ENCODE measurements around the gene ITPR2. TPM values are rescaled to one million over a fixed set of nuclear protein-coding genes. Genes with fewer than 3 reads are reported as not detected.
"Not testable (repeated sequence)": the region's sequence is repeated elsewhere in the genome, so short reads cannot be mapped to it uniquely, and the experiment has no call there.

ITPR2 gene
- total RNA-seq, 2 experiments from 2014 or later: 25.6 to 44.7 TPM

DNA sequence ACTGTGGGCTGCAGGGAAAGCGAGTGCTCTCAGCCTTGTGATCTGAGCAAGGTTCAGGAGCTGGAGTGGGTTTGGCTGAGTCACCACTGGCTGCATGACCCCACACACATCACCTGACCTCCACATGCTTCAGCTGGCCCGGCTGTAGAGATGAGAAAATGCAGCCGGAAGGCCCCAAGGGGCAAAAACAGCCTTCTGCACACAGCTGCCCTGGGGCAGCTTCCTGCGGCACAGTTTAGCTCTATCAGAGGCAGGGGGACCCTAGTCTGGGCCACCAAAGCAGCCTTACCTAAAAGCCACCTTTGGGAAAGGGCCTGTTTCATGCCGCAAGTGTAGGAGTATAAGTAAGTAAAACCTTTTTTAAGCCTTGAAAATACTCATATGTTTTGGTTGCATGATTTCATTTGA is 514.3 kb downstream of the ITPR2 start:
- intact Hi-C loops (cut with micrococcal nuclease; ENCODE audit: unreplicated experiment): no loop called here
- no TSS peak for BruUV-seq (replicated peaks)
- peak overlapping the region; percentile 59 for H3K27ac ChIP-seq (ENCODE audit: low read depth, low read length, poor library complexity, severe bottlenecking)

DNA sequence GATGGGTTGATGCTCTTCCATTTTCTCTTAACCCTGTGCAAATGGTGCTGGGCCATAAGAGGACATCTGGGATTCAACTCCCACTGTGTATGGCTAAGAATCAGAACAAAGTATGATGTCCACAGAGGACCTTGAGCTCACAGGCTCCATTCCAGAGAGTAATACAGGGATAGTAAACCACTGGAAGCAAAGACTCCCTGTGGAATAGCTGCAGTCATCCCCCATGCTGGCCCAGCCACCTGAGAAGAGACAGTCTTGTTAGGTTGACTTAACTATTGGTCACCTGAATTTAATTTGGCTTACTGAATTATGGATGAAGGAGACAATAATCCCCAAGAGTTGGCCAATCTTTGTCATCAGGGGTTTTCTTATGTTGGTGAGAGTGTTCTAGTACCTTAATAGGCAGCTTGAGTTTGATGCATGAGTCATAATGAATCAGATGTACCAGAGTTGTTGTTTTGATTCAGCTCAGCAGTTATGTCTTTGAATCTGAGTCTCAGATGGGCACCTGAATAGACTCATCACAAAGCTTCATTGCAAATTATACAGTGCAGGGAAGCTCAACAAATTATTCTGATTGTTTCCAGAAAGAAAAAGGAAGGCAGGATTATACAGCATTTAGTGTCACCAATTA is 514.9 kb downstream of the ITPR2 start:
- intact Hi-C loops (cut with micrococcal nuclease; ENCODE audit: unreplicated experiment): no loop called here
- no TSS peak for BruUV-seq (replicated peaks)
- TF ChIP-seq, protein P1, sequence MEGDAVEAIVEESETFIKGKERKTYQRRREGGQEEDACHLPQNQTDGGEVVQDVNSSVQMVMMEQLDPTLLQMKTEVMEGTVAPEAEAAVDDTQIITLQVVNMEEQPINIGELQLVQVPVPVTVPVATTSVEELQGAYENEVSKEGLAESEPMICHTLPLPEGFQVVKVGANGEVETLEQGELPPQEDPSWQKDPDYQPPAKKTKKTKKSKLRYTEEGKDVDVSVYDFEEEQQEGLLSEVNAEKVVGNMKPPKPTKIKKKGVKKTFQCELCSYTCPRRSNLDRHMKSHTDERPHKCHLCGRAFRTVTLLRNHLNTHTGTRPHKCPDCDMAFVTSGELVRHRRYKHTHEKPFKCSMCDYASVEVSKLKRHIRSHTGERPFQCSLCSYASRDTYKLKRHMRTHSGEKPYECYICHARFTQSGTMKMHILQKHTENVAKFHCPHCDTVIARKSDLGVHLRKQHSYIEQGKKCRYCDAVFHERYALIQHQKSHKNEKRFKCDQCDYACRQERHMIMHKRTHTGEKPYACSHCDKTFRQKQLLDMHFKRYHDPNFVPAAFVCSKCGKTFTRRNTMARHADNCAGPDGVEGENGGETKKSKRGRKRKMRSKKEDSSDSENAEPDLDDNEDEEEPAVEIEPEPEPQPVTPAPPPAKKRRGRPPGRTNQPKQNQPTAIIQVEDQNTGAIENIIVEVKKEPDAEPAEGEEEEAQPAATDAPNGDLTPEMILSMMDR (conservative IDR thresholded peaks at IDR 0.05; ENCODE audit: low read length): no peak
- TF ChIP-seq EZH2phosphoT487 (IDR thresholded peaks at IDR 0.05; ENCODE audit: borderline replicate concordance, low read depth, low read length): no peak
- Histone ChIP-seq H3K4me1 (ENCODE audit: insufficient read depth, low read length, poor library complexity, severe bottlenecking) (peaks cover 27% of the 10 kb centered on the region), H3K36me3 (ENCODE audit: insufficient read depth, low read length) (no peaks in the 10 kb centered on the region), H2AFZ (ENCODE audit: low read length) (peak overlapping the region; percentile 83; the same call in 1 of the 2 replicates), H3K79me2 (ENCODE audit: insufficient read depth, low read depth, low read length) (no peaks in the 10 kb centered on the region), H3K4me2 (ENCODE audit: low read length) (peak overlapping the region; percentile 57), H3K27ac (ENCODE audit: low read depth, low read length, poor library complexity, severe bottlenecking) (peak overlapping the region; percentile 59), H3K4me3 (ENCODE audit: low read depth, low read length, poor library complexity, severe bottlenecking) (peak overlapping the region; percentile 55), H4K20me1 (ENCODE audit: insufficient read depth, low read length) (no peaks in the 10 kb centered on the region), H3K9me3 (ENCODE audit: low read length) (peaks cover 8% of the 10 kb centered on the region; the same call in 1 of the 2 replicates), H3K9me2 (ENCODE audit: insufficient read depth, low read length) (no peaks in the 10 kb centered on the region)
- ChIA-PET CTCF (ENCODE audit: unreplicated experiment) (no interaction called here), POLR2A (interaction anchor here (0.6 to 1.4 kb wide), 6 partner anchors 12 to 902 kb away, joined by 3 read pairs; no protein-coding TSS in a partner anchor)
- no peak for DNase-seq (ENCODE audit: low spot score)

More for the DNA sequence above, 514.3 kb downstream of the ITPR2 start:
- no peaks in the 10 kb centered on the region for H3K36me3 ChIP-seq (ENCODE audit: insufficient read depth, low read length)
- CTCF ChIA-PET (ENCODE audit: unreplicated experiment): no interaction called here
- H3K9me3 ChIP-seq (ENCODE audit: low read length): peaks cover 8% of the 10 kb centered on the region; the same call in 1 of the 2 replicates
- POLR2A ChIA-PET: interaction anchor here (1.2 to 1.4 kb wide), 2 partner anchors 11 to 28 kb away, joined by 3 read pairs; no protein-coding TSS in a partner anchor
- DNase-seq (ENCODE audit: low spot score): peak; percentile 74
- no peaks in the 10 kb centered on the region for H3K9me2 ChIP-seq (ENCODE audit: insufficient read depth, low read length)
- H3K4me2 ChIP-seq (ENCODE audit: low read length): peak overlapping the region; percentile 57
- peak overlapping the region; percentile 83 for H2AFZ ChIP-seq (ENCODE audit: low read length)
- H4K20me1 ChIP-seq (ENCODE audit: insufficient read depth, low read length): no peaks in the 10 kb centered on the region
- H3K4me1 ChIP-seq (ENCODE audit: insufficient read depth, low read length, poor library complexity, severe bottlenecking): peaks cover 27% of the 10 kb centered on the region
- TF ChIP-seq EZH2phosphoT487 (IDR thresholded peaks at IDR 0.05; ENCODE audit: borderline replicate concordance, low read depth, low read length): no peak
- TF ChIP-seq, protein P1 (conservative IDR thresholded peaks at IDR 0.05; ENCODE audit: low read length): no peak
- peak overlapping the region; percentile 55 for H3K4me3 ChIP-seq (ENCODE audit: low read depth, low read length, poor library complexity, severe bottlenecking)
- H3K79me2 ChIP-seq (ENCODE audit: insufficient read depth, low read depth, low read length): no peaks in the 10 kb centered on the region

DNA sequence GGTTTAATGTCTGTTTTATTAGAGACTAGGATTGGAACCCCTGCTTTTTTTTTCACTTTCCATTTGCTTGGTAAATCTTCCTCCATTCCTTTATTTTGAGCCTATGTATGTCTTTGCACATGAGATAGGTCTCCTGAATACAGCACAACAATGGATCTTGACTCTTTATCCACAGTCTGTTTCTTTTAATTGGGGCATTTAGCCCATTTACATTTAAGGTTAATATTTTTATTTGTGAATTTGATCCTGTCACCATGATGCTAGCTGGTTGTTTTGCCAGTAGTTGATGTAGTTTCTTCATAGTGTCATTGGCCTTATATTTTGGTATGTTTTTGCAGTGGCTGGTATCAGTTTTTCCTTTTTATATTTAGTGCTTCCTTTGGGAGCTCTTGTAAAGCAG is 518.9 kb downstream of the ITPR2 start:
- CTCF ChIA-PET (ENCODE audit: unreplicated experiment); H3K4me3 ChIP-seq (ENCODE audit: low read depth, low read length, poor library complexity, severe bottlenecking); BruUV-seq (replicated peaks); DNase-seq (ENCODE audit: low spot score); H3K27ac ChIP-seq (ENCODE audit: low read depth, low read length, poor library complexity, severe bottlenecking); H3K79me2 ChIP-seq (ENCODE audit: insufficient read depth, low read depth, low read length); H3K9me3 ChIP-seq (ENCODE audit: low read length); H3K4me2 ChIP-seq (ENCODE audit: low read length); intact Hi-C loops (cut with micrococcal nuclease; ENCODE audit: unreplicated experiment); H2AFZ ChIP-seq (ENCODE audit: low read length); H3K9me2 ChIP-seq (ENCODE audit: insufficient read depth, low read length); H4K20me1 ChIP-seq (ENCODE audit: insufficient read depth, low read length); H3K36me3 ChIP-seq (ENCODE audit: insufficient read depth, low read length): not testable (repeated sequence)
- peaks cover 18% of the 10 kb centered on the region for H3K4me1 ChIP-seq (ENCODE audit: insufficient read depth, low read length, poor library complexity, severe bottlenecking)
- POLR2A ChIA-PET: interaction anchor here (0.8 to 1.1 kb wide), 2 partner anchors 15 to 127 kb away, joined by 3 read pairs; no protein-coding TSS in a partner anchor

DNA sequence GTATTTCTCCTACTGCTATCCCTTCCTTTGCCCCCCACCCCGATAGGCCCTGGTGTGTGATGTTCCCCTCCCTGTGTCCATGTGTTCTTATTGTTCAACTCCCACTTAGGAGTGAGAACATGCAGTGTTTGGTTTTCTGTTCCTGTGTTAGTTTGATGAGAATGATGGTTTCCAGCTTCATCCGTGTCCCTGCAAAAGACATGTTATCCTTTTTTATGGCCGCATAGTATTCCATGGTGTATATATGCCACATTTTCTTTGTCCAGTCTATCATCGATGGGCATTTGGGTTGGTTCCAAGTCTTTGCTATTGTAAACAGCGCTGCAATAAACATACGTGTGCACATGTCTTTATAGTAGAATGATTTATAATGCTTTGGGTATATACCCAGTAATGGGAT is 522.5 kb downstream of the ITPR2 start:
- H3K9me3 ChIP-seq (ENCODE audit: low read length); H3K27ac ChIP-seq (ENCODE audit: low read depth, low read length, poor library complexity, severe bottlenecking); H3K9me2 ChIP-seq (ENCODE audit: insufficient read depth, low read length); DNase-seq (ENCODE audit: low spot score); POLR2A ChIA-PET; CTCF ChIA-PET (ENCODE audit: unreplicated experiment); H2AFZ ChIP-seq (ENCODE audit: low read length); BruUV-seq (replicated peaks); H4K20me1 ChIP-seq (ENCODE audit: insufficient read depth, low read length); H3K4me3 ChIP-seq (ENCODE audit: low read depth, low read length, poor library complexity, severe bottlenecking); H3K4me2 ChIP-seq (ENCODE audit: low read length); H3K36me3 ChIP-seq (ENCODE audit: insufficient read depth, low read length); H3K4me1 ChIP-seq (ENCODE audit: insufficient read depth, low read length, poor library complexity, severe bottlenecking); H3K79me2 ChIP-seq (ENCODE audit: insufficient read depth, low read depth, low read length); intact Hi-C loops (cut with micrococcal nuclease; ENCODE audit: unreplicated experiment): not testable (repeated sequence)
